HepG2 (cell line): ENCODE measurements around the gene LTV1. TPM values are rescaled to one million over a fixed set of nuclear protein-coding genes. Genes with fewer than 3 reads are reported as not detected.
A peak's percentile ranks its signal among the peaks of the same experiment; 100 is the strongest.

ENCODE experiments used
- ATF7-NPFF ChIP-seq: sonication (generic); formaldehyde crosslinking; IDR thresholded peaks from 2 replicates; pipeline ENCODE4 v1.8.1; 2023; ENCODE audit warnings: mild to moderate bottlenecking, low read depth, missing genetic modification reagents, moderate library complexity
- CC2D1A ChIP-seq: sonication (generic); formaldehyde crosslinking; IDR thresholded peaks from 2 replicates; pipeline ENCODE4 v1.8.1; 2023; ENCODE audit warnings: mild to moderate bottlenecking, missing genetic modification reagents
- EHMT2 ChIP-seq: fragments of 200-600 bp; sonication (generic); IDR thresholded peaks from 2 replicates; pipeline ENCODE4 v1.7.0; 2017; ENCODE audit warnings: antibody characterized with exemption, low read depth, low read length, borderline replicate concordance
- FOXM1 ChIP-seq: sonication (generic); formaldehyde crosslinking; IDR thresholded peaks from 2 replicates; pipeline ENCODE4 v1.5.0; 2020; ENCODE audit warnings: missing genetic modification reagents
- GTF2F1 ChIP-seq: fragments of 150-350 bp; IDR thresholded peaks from 2 replicates; pipeline ENCODE4 v1.6.1; 2014; ENCODE audit warnings: low read length
- HNRNPLL ChIP-seq: fragments of 200-400 bp; formaldehyde crosslinking; IDR thresholded peaks from 2 replicates; pipeline ENCODE4 v1.6.1; 2017; ENCODE audit warnings: mild to moderate bottlenecking, low read depth, low read length; ENCODE audit not compliant: poor library complexity, severe bottlenecking
- ISX ChIP-seq: sonication (generic); formaldehyde crosslinking; conservative IDR thresholded peaks from 2 replicates; pipeline ENCODE4 v1.5.0; 2020; ENCODE audit warnings: missing genetic modification reagents
- NR2C2 ChIP-seq: sonication (generic); formaldehyde crosslinking; IDR thresholded peaks from 2 replicates; pipeline ENCODE4 v1.4.0; 2020; ENCODE audit warnings: missing genetic modification reagents, mild to moderate bottlenecking, moderate library complexity, borderline replicate concordance
- POLR2A ChIP-seq, 2 experiments: IDR thresholded peaks; 2 replicates each; pipeline ENCODE4 v1.6.1; 2011; ENCODE audit warnings: low read depth in 2 of 2, low read length in 2 of 2, mild to moderate bottlenecking in 1 of 2, moderate library complexity in 1 of 2; ENCODE audit not compliant: insufficient read depth in 1 of 2
- REL ChIP-seq: sonication (generic); formaldehyde crosslinking; conservative IDR thresholded peaks from 2 replicates; pipeline ENCODE4 v1.8.0; 2022; ENCODE audit warnings: mild to moderate bottlenecking, missing genetic modification reagents, moderate library complexity
- XBP1 ChIP-seq: sonication (generic); formaldehyde crosslinking; IDR thresholded peaks from 2 replicates; pipeline ENCODE4 v1.5.0; 2020; ENCODE audit warnings: missing genetic modification reagents
- ZFY ChIP-seq: sonication (generic); formaldehyde crosslinking; IDR thresholded peaks from 2 replicates; pipeline ENCODE4 v1.4.0; 2020; ENCODE audit warnings: missing genetic modification reagents
- ZMYM4 ChIP-seq: sonication (generic); formaldehyde crosslinking; IDR thresholded peaks from 2 replicates; pipeline ENCODE4 v1.8.1; 2023; ENCODE audit warnings: mild to moderate bottlenecking, missing genetic modification reagents
- ZNF101 ChIP-seq: sonication (generic); formaldehyde crosslinking; IDR thresholded peaks from 2 replicates; pipeline ENCODE4 v1.4.0; 2020; ENCODE audit warnings: mild to moderate bottlenecking, low read depth, missing genetic modification reagents, borderline replicate concordance
- ZNF350 ChIP-seq: sonication (generic); formaldehyde crosslinking; IDR thresholded peaks from 2 replicates; pipeline ENCODE4 v1.4.0; 2020; ENCODE audit warnings: mild to moderate bottlenecking, low read depth, missing genetic modification reagents, borderline replicate concordance
- ZNF430 ChIP-seq: sonication (generic); formaldehyde crosslinking; IDR thresholded peaks from 2 replicates; pipeline ENCODE4 v1.9.0; 2021; ENCODE audit warnings: mild to moderate bottlenecking, missing genetic modification reagents
- ZNF44 ChIP-seq: sonication (generic); formaldehyde crosslinking; IDR thresholded peaks from 2 replicates; pipeline ENCODE4 v1.5.1; 2020; ENCODE audit warnings: mild to moderate bottlenecking, missing genetic modification reagents
- ZNF501 ChIP-seq: sonication (generic); formaldehyde crosslinking; IDR thresholded peaks from 2 replicates; pipeline ENCODE4 v1.5.1; 2020; ENCODE audit warnings: mild to moderate bottlenecking, moderate library complexity, missing genetic modification reagents
- ZNF574 ChIP-seq: sonication (generic); formaldehyde crosslinking; IDR thresholded peaks from 2 replicates; pipeline ENCODE4 v1.4.0; 2020; ENCODE audit warnings: missing genetic modification reagents
- ZNF605 ChIP-seq: sonication (generic); formaldehyde crosslinking; IDR thresholded peaks from 2 replicates; pipeline ENCODE4 v1.8.0; 2022; ENCODE audit warnings: mild to moderate bottlenecking, missing genetic modification reagents
- ZNF816 ChIP-seq: sonication (generic); formaldehyde crosslinking; IDR thresholded peaks from 2 replicates; pipeline ENCODE4 v1.8.0; 2022; ENCODE audit warnings: missing genetic modification reagents, mild to moderate bottlenecking, borderline replicate concordance
- polyA plus RNA-seq, 8 experiments: library from polyadenylated mRNA; depleted of rRNA in 3 of 8; stranded (reverse) in 7 of 8; unstranded in 1 of 8; fragments of >200 nt; fragmentation: Illumina TruSeq in 4 of 8; extraction: Trizol in 4 of 8; gene quantifications; 2 replicates each; pipeline versions ENCODE4 v1.2.1 to v1.2.3, GENCODE V29; 2011 to 2016; ENCODE audit warnings: low read depth in 4 of 8, missing spikeins in 1 of 8, mixed read lengths in 1 of 8; ENCODE audit not compliant: insufficient read depth in 1 of 8
- total RNA-seq, 5 experiments: library from RNA; depleted of rRNA; stranded (reverse); fragments of >200 nt; fragmentation: Illumina TruSeq; extraction: Trizol; gene quantifications; 2 replicates each; pipeline ENCODE4 v1.2.3, GENCODE V29; 2016; ENCODE audit warnings: low read depth in 1 of 5
- TF ChIP-seq, protein P1 (sequence below): sonication (generic); formaldehyde crosslinking; IDR thresholded peaks from 2 replicates; pipeline ENCODE4 v1.5.0; 2020; ENCODE audit warnings: mild to moderate bottlenecking, missing genetic modification reagents, borderline replicate concordance
- TF ChIP-seq, protein P2 (sequence below): IDR thresholded peaks from 2 replicates; pipeline ENCODE4 v1.6.1; 2016; ENCODE audit warnings: mild to moderate bottlenecking

The LTV1 gene
- total and polyA plus RNA-seq, 2 of the 13 experiments (the other 11 are each of a cell fraction or from before 2014, with no cell fraction given): 21.1 to 85.8 TPM

- TF ChIP-seq ATF7-NPFF: no peak
- no peak for TF ChIP-seq ZNF605 (CRISPR knock-in tag)
- TF ChIP-seq XBP1 (CRISPR knock-in tag): no peak
- TF ChIP-seq, protein P1, sequence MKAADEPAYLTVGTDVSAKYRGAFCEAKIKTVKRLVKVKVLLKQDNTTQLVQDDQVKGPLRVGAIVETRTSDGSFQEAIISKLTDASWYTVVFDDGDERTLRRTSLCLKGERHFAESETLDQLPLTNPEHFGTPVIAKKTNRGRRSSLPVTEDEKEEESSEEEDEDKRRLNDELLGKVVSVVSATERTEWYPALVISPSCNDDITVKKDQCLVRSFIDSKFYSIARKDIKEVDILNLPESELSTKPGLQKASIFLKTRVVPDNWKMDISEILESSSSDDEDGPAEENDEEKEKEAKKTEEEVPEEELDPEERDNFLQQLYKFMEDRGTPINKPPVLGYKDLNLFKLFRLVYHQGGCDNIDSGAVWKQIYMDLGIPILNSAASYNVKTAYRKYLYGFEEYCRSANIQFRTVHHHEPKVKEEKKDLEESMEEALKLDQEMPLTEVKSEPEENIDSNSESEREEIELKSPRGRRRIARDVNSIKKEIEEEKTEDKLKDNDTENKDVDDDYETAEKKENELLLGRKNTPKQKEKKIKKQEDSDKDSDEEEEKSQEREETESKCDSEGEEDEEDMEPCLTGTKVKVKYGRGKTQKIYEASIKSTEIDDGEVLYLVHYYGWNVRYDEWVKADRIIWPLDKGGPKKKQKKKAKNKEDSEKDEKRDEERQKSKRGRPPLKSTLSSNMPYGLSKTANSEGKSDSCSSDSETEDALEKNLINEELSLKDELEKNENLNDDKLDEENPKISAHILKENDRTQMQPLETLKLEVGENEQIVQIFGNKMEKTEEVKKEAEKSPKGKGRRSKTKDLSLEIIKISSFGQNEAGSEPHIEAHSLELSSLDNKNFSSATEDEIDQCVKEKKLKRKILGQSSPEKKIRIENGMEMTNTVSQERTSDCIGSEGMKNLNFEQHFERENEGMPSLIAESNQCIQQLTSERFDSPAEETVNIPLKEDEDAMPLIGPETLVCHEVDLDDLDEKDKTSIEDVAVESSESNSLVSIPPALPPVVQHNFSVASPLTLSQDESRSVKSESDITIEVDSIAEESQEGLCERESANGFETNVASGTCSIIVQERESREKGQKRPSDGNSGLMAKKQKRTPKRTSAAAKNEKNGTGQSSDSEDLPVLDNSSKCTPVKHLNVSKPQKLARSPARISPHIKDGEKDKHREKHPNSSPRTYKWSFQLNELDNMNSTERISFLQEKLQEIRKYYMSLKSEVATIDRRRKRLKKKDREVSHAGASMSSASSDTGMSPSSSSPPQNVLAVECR: no peak
- TF ChIP-seq CC2D1A (CRISPR knock-in tag): no peak
- no peak for TF ChIP-seq ZNF350 (CRISPR knock-in tag)
- TF ChIP-seq FOXM1 (CRISPR knock-in tag): no peak
- no peak for TF ChIP-seq ZFY (CRISPR knock-in tag)
- TF ChIP-seq EHMT2: no peak
- TF ChIP-seq, protein P2, sequence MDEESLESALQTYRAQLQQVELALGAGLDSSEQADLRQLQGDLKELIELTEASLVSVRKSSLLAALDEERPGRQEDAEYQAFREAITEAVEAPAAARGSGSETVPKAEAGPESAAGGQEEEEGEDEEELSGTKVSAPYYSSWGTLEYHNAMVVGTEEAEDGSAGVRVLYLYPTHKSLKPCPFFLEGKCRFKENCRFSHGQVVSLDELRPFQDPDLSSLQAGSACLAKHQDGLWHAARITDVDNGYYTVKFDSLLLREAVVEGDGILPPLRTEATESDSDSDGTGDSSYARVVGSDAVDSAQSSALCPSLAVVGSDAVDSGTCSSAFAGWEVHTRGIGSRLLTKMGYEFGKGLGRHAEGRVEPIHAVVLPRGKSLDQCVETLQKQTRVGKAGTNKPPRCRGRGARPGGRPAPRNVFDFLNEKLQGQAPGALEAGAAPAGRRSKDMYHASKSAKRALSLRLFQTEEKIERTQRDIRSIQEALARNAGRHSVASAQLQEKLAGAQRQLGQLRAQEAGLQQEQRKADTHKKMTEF (CRISPR knock-in tag): no peak
- TF ChIP-seq HNRNPLL: no peak
- peak; percentile 73; the same call in 1 of the 2 replicates for TF ChIP-seq ZNF430 (CRISPR knock-in tag)
- 0 out of 2 replicates have a peak, but pooled peaks have one; percentile 16 for TF ChIP-seq ISX (CRISPR knock-in tag)
- no peak; the same call in 1 of the 2 replicates for TF ChIP-seq REL (CRISPR knock-in tag)
- TF ChIP-seq ZNF101: no peak
- TF ChIP-seq POLR2A (IDR thresholded peaks at IDR 0.05; ENCODE audit: insufficient read depth in 1 of 2, low read depth in 2 of 2, low read length in 2 of 2): no peak
- TF ChIP-seq GTF2F1: no peak
- TF ChIP-seq ZNF44: no peak
- peak; percentile 17; the same call in 1 of the 2 replicates for TF ChIP-seq ZNF501 (CRISPR knock-in tag)
- TF ChIP-seq NR2C2 (CRISPR knock-in tag): no peak
- TF ChIP-seq ZNF574 (CRISPR knock-in tag): no peak
- no peak for TF ChIP-seq ZNF816 (CRISPR knock-in tag)
- TF ChIP-seq ZMYM4 (CRISPR knock-in tag): no peak
Observed at GRCh38 chr6:143843677-143843999, 500 bp downstream of the LTV1 start (continued).
